Ascending aorta (tissue), 2 donors: ENCODE results near the gene MPPE1. TPM values are rescaled to one million over a fixed set of nuclear protein-coding genes. Genes with fewer than 3 reads are reported as not detected.

Experiments
- DNase-seq, 2 donors: peaks; one replicate each; pipeline ENCODE4 v3.0.0-alpha.2; 2019; ENCODE audit warnings: low spot score in 2 of 2
- H3K27ac ChIP-seq, 2 donors: fragments of 200-600 bp; sonication (generic); one replicate each; pipeline ENCODE4 v1.5.1; 2016 to 2017; ENCODE audit warnings: mild to moderate bottlenecking in 1 of 2
- H3K27me3 ChIP-seq: fragments of 200-600 bp; sonication (generic); one replicate; pipeline ENCODE4 v1.5.1; 2017
- H3K36me3 ChIP-seq, 2 donors: fragments of 200-600 bp; sonication (generic); one replicate each; pipeline ENCODE4 v1.5.1; 2016
- H3K4me1 ChIP-seq, 2 donors: fragments of 200-600 bp; sonication (generic); one replicate each; pipeline ENCODE4 v1.5.1; 2016 to 2017; ENCODE audit warnings: mild to moderate bottlenecking in 1 of 2
- H3K4me3 ChIP-seq, 2 donors: fragments of 200-600 bp; sonication (generic); one replicate each; pipeline ENCODE4 v1.5.1; 2016 to 2017; ENCODE audit warnings: mild to moderate bottlenecking in 1 of 2
- H3K9me3 ChIP-seq, 2 donors: fragments of 200-600 bp; sonication (generic); one replicate each; pipeline ENCODE4 v1.5.1; 2016
- intact Hi-C: fragments of 100-400 bp; cut with DNase I; formaldehyde crosslinking; loops from one replicate; pipeline ENCODE4 v1.15.1; 2023
- total RNA-seq: library from RNA; depleted of rRNA; stranded (reverse); fragments of >200 nt; gene quantifications from one replicate; pipeline ENCODE4 v1.1.0, GENCODE V29; 2016
- TF ChIP-seq, protein P1 (sequence below), 3 experiments: fragments of 200-600 bp in 2 of 3; fragments of 450-650 bp in 1 of 3; sonication (generic) in 2 of 3; IDR thresholded peaks; one replicate each; pipeline ENCODE4 v1.5.1; 2016 to 2019; ENCODE audit warnings: antibody characterized with exemption in 3 of 3, mild to moderate bottlenecking in 1 of 3, moderate library complexity in 1 of 3

MPPE1 gene
- total RNA-seq, 1 donor from 2014 or later, result 18.9 TPM

DNA sequence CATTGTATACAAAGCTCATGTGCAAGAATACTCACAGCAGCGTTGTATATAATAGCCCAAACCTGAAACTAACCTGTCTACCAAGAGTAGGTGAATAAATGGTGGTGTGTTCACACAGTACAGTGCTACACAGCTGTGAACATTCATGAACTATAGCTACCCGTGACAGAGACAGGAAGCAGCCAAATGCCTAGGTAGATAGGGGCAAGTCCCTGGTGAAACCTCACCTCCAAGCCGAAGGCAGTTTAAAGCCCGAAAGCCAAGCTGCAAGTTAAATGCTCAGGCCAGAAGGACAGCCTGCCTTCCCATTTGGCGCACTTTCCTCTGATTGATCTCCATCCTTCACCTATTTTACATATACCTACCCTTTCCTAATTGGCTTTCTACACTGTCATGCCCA, 36.7 kb upstream of the MPPE1 start:
- intact Hi-C loops, result loop anchor here (5.0 kb wide), 1 partner anchor 333 kb away; no protein-coding TSS in a partner anchor
- H3K36me3 ChIP-seq, result no peaks in the 10 kb centered on the region
- H3K4me3 ChIP-seq, result no peak overlapping the region
- H3K4me1 ChIP-seq, result peaks cover 3 to 14% of the 10 kb centered on the region in 2 donors
- no peaks in the 10 kb centered on the region for H3K9me3 ChIP-seq
- H3K27ac ChIP-seq, result no peak overlapping the region
- no peak for DNase-seq
- TF ChIP-seq, protein P1, sequence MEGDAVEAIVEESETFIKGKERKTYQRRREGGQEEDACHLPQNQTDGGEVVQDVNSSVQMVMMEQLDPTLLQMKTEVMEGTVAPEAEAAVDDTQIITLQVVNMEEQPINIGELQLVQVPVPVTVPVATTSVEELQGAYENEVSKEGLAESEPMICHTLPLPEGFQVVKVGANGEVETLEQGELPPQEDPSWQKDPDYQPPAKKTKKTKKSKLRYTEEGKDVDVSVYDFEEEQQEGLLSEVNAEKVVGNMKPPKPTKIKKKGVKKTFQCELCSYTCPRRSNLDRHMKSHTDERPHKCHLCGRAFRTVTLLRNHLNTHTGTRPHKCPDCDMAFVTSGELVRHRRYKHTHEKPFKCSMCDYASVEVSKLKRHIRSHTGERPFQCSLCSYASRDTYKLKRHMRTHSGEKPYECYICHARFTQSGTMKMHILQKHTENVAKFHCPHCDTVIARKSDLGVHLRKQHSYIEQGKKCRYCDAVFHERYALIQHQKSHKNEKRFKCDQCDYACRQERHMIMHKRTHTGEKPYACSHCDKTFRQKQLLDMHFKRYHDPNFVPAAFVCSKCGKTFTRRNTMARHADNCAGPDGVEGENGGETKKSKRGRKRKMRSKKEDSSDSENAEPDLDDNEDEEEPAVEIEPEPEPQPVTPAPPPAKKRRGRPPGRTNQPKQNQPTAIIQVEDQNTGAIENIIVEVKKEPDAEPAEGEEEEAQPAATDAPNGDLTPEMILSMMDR (IDR thresholded peaks at IDR 0.05), result no peak
- no peaks in the 10 kb centered on the region for H3K27me3 ChIP-seq

GRCh38 chr18:11944252-11944651, 36.1 kb upstream of the MPPE1 start:
- Histone ChIP-seq H3K27ac (no peak overlapping the region), H3K9me3 (no peaks in the 10 kb centered on the region), H3K36me3 (no peaks in the 10 kb centered on the region), H3K27me3 (no peaks in the 10 kb centered on the region), H3K4me3 (no peak overlapping the region), H3K4me1 (peaks cover 3 to 14% of the 10 kb centered on the region in 2 donors)
- intact Hi-C loops, result no loop called here
- TF ChIP-seq, protein P1 (IDR thresholded peaks at IDR 0.05), result no peak
- no peak for DNase-seq

DNA sequence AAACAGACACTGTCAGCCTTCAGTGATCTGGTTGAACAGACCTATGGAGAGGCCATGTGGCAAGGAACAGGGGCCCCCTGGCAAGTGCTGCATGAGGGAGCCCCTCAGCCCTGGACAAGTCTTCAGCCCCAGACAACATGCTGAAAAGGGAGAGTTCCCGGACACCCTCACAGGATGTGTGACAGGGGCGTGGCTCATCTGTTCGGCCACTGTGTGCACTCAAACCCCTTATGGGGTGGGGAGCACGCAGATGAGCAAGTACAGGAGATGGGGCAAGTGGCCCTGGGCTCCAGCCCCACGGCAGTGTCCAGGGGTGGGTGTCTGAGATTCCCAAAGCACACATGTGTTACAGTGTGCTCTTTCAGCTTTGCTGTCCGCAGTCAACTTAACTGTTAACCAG, 35.4 kb upstream of the MPPE1 start:
- DNase-seq, result no peak
- TF ChIP-seq, protein P1 (IDR thresholded peaks at IDR 0.05), result no peak
- no peak overlapping the region for H3K4me3 ChIP-seq
- peaks cover 3 to 14% of the 10 kb centered on the region in 2 donors for H3K4me1 ChIP-seq
- H3K9me3 ChIP-seq, result no peaks in the 10 kb centered on the region
- no peak overlapping the region for H3K27ac ChIP-seq
- intact Hi-C loops, result no loop called here
- H3K27me3 ChIP-seq, result no peaks in the 10 kb centered on the region
- no peaks in the 10 kb centered on the region for H3K36me3 ChIP-seq

DNA sequence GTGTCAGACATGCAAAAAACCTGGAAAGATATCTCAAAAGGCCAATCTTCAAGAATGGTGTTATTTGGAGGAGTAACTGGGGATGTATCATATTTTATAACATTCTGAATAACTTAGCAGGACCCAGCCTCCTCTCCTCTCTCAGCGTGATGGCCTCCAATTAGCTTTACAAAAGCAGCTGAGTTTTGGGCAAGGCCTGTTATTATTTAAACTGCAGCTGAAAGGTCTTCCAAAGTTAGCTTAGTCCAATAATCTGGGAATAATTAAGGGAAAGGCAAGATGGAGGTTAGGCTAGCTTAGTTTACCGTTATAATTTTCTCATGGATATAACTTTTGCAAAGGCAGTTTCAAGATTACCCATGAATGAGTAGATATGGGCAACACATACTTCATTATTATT, 32.8 kb upstream of the MPPE1 start:
- TF ChIP-seq, protein P1 (IDR thresholded peaks at IDR 0.05), result no peak
- no peaks in the 10 kb centered on the region for H3K36me3 ChIP-seq
- H3K9me3 ChIP-seq, result no peaks in the 10 kb centered on the region
- H3K27ac ChIP-seq, result no peak overlapping the region
- no peak overlapping the region for H3K4me3 ChIP-seq
- H3K4me1 ChIP-seq, result no peaks in the 10 kb centered on the region
- no peaks in the 10 kb centered on the region for H3K27me3 ChIP-seq
- no peak for DNase-seq
- intact Hi-C loops, result no loop called here

GRCh38 chr18:11937874-11938478, 29.9 kb upstream of the MPPE1 start:
- Histone ChIP-seq H3K4me3 (no peak overlapping the region), H3K27ac (no peak overlapping the region), H3K27me3 (no peaks in the 10 kb centered on the region), H3K9me3 (no peaks in the 10 kb centered on the region), H3K36me3 (no peaks in the 10 kb centered on the region), H3K4me1 (no peaks in the 10 kb centered on the region)
- intact Hi-C loops, result loop anchor here (1.0 to 2.0 kb wide), 3 partner anchors 57 to 205 kb away; no protein-coding TSS in a partner anchor
- DNase-seq, result peak in 1 of 2 donors; percentile 88
- TF ChIP-seq, protein P1 (IDR thresholded peaks at IDR 0.05), result peak; percentile 66 to 84 (median 82)
